ENCODE results near the gene RGP1.

RGP1 gene

DNA sequence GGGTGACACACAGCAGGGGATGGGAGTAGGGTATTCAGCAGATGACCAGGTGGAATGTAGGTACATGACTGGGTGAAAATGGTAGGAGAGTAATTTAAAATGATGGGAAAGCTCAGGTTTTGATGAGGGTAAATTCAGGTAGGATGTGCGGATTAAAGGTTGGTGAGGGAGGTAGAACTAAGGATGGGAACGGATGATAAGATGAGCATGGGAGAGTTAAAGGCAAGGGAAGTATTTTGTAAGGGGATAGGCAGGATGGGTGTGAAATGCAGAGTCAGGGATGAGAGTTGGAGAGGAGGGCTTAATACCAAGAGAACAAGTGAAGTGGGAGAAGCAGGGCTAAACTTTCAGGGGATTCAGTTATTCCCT lies 18.6 kb upstream of the RGP1 start:
- peaks cover 17% of the 10 kb centered on the region for H3F3A ChIP-seq (ENCODE audit: low read depth)
- peaks cover 75% of the 10 kb centered on the region for H3K79me2 ChIP-seq (ENCODE audit: insufficient read depth, low read length)

DNA sequence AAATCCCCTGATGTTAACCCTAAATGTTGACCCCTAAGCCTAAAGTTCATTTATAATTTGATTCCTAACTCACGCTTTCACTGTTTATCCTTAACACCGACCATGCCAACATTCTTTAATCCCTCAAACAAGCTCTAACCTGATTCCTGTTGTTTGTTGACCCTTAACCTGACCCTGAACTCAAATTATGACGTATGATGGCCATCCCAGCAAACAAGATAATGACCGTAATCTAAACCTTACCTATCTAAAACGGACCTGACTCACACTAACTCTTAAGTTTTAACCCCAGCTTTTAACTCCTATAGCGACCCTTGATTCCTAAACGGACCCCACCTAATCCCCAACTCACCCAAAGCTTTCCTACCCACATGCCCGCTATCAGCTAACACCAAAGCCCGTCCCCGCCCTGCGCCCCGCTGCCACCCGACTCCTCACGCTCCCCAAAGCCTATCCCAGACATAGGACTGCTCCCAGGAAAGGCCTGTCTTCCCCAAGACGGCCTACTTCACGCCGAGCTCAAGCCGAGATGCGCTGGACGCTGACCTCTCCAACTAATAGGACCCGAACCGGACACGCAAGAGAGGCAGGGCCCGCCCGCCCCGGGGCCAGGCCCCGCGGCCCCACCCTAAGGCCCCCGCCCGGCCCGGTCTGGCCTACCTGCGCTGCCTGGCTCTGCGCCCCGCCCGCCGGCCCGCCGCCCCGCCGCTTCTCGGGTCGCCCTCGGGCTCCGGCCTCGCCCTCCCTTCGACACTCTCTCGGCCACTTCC lies 17.5 kb upstream of the RGP1 start:
- H3K4me2 ChIP-seq (ENCODE audit: low read depth, low read length, poor library complexity, severe bottlenecking), result peak overlapping the region; percentile 99
- peak overlapping the region; percentile 58; the same call in 1 of the 2 replicates for H2AFZ ChIP-seq (ENCODE audit: low read length)
- peak overlapping the region; percentile 92 for H3K9ac ChIP-seq (ENCODE audit: low read depth, low read length, poor library complexity, severe bottlenecking)
- H3K9me2 ChIP-seq (replicated peaks; ENCODE audit: low read depth, low read length), result no peaks in the 10 kb centered on the region
- peaks cover 66% of the 10 kb centered on the region for H3K79me2 ChIP-seq (ENCODE audit: insufficient read depth, low read length)
- peaks cover 54% of the 10 kb centered on the region for H3K4me1 ChIP-seq (ENCODE audit: insufficient read depth, low read length, poor library complexity, severe bottlenecking)
- H3F3A ChIP-seq (ENCODE audit: low read depth), result peaks cover 17% of the 10 kb centered on the region
- H4K20me1 ChIP-seq (ENCODE audit: insufficient read depth, low read length, poor library complexity, severe bottlenecking), result peaks cover 31% of the 10 kb centered on the region
- no peaks in the 10 kb centered on the region for H3K27me3 ChIP-seq (ENCODE audit: insufficient read depth, low read length, poor library complexity, severe bottlenecking)
- H3K9me3 ChIP-seq (ENCODE audit: insufficient read depth, low read depth, low read length), result no peaks in the 10 kb centered on the region
- TF ChIP-seq, protein P1, sequence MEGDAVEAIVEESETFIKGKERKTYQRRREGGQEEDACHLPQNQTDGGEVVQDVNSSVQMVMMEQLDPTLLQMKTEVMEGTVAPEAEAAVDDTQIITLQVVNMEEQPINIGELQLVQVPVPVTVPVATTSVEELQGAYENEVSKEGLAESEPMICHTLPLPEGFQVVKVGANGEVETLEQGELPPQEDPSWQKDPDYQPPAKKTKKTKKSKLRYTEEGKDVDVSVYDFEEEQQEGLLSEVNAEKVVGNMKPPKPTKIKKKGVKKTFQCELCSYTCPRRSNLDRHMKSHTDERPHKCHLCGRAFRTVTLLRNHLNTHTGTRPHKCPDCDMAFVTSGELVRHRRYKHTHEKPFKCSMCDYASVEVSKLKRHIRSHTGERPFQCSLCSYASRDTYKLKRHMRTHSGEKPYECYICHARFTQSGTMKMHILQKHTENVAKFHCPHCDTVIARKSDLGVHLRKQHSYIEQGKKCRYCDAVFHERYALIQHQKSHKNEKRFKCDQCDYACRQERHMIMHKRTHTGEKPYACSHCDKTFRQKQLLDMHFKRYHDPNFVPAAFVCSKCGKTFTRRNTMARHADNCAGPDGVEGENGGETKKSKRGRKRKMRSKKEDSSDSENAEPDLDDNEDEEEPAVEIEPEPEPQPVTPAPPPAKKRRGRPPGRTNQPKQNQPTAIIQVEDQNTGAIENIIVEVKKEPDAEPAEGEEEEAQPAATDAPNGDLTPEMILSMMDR (conservative IDR thresholded peaks at IDR 0.05; ENCODE audit: low read length), result no peak
- no peak for TF ChIP-seq EZH2phosphoT487 (IDR thresholded peaks at IDR 0.05; ENCODE audit: borderline replicate concordance)
- peaks cover 15% of the 10 kb centered on the region; the same call in 1 of the 2 replicates for H3K36me3 ChIP-seq (ENCODE audit: insufficient read depth, low read length)
- peak overlapping the region; percentile 81 for H3K4me3 ChIP-seq (ENCODE audit: low read length, poor library complexity, severe bottlenecking)

More for the DNA sequence above, 18.6 kb upstream of the RGP1 start:
- TF ChIP-seq, protein P1 (conservative IDR thresholded peaks at IDR 0.05; ENCODE audit: low read length), result no peak
- no peak for TF ChIP-seq EZH2phosphoT487 (IDR thresholded peaks at IDR 0.05; ENCODE audit: borderline replicate concordance)
- Histone ChIP-seq H3K9ac (ENCODE audit: low read depth, low read length, poor library complexity, severe bottlenecking) (peak overlapping the region; percentile 92), H3K4me2 (ENCODE audit: low read depth, low read length, poor library complexity, severe bottlenecking) (peak overlapping the region; percentile 99), H3K36me3 (ENCODE audit: insufficient read depth, low read length) (peaks cover 8% of the 10 kb centered on the region; the same call in 1 of the 2 replicates), H3K9me2 (replicated peaks; ENCODE audit: low read depth, low read length) (no peaks in the 10 kb centered on the region), H2AFZ (ENCODE audit: low read length) (no peak overlapping the region), H3K4me1 (ENCODE audit: insufficient read depth, low read length, poor library complexity, severe bottlenecking) (peaks cover 56% of the 10 kb centered on the region), H3K27me3 (ENCODE audit: insufficient read depth, low read length, poor library complexity, severe bottlenecking) (no peaks in the 10 kb centered on the region), H3K9me3 (ENCODE audit: insufficient read depth, low read depth, low read length) (no peaks in the 10 kb centered on the region), H3K4me3 (ENCODE audit: low read length, poor library complexity, severe bottlenecking) (peak overlapping the region; percentile 81), H4K20me1 (ENCODE audit: insufficient read depth, low read length, poor library complexity, severe bottlenecking) (peaks cover 36% of the 10 kb centered on the region)

DNA sequence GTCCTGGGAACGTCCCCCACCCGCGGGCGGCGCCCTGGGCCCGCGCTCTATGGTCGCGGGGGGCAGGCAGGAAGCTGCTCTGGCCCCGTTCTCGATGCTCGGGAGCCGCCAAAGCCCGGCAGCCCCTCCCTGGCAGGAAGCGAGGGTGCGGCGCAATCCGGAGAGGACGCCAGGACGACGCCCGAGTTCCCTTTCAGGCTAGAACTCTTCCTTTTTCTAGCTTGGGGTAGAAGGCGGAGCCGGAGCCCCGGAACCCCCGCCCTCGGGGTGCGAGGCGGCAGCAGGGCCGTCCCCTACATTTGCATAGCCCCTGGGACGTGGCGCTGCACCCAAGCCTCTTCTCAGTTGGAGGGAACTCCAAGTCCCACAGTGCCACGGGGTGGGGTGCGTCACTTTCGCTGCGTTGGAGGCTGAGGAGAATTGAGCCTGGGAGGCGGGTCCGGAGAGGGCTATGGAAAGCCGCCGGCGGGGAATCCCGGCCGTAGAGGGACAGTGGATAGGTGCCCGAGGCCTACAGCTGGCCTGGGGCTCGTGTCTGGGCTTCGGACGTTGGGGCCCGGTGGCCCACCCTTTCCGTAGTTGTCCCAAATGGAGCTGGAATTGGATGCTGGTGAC lies 16.8 kb upstream of the RGP1 start, which contains the start of the genes CREB3 and TLN1:
CREB3 (plus strand) TSS at position 482 of the 615 bp plus-strand sequence; CDS start at position 589, 107 bp downstream.
TLN1 (minus strand) TSS at position 11 of the 615 bp plus-strand sequence. CDS start 6,501 bp downstream, outside the sequence.
- Histone ChIP-seq H3K4me2 (ENCODE audit: low read depth, low read length, poor library complexity, severe bottlenecking) (peak within 1 kb of the TSS; percentile 99), H3K36me3 (ENCODE audit: insufficient read depth, low read length) (peaks cover 21% of the 10 kb centered on the region; the same call in 1 of the 2 replicates), H3K4me3 (ENCODE audit: low read length, poor library complexity, severe bottlenecking) (peak within 1 kb of the TSS; percentile 81), H4K20me1 (ENCODE audit: insufficient read depth, low read length, poor library complexity, severe bottlenecking) (peaks cover 30% of the 10 kb centered on the region), H3K79me2 (ENCODE audit: insufficient read depth, low read length) (peaks cover 61% of the 10 kb centered on the region), H2AFZ (ENCODE audit: low read length) (peak within 1 kb of the TSS; percentile 76), H3K9ac (ENCODE audit: low read depth, low read length, poor library complexity, severe bottlenecking) (peak within 1 kb of the TSS; percentile 92), H3K27me3 (ENCODE audit: insufficient read depth, low read length, poor library complexity, severe bottlenecking) (no peaks in the 10 kb centered on the region), H3F3A (ENCODE audit: low read depth) (peaks cover 17% of the 10 kb centered on the region), H3K4me1 (ENCODE audit: insufficient read depth, low read length, poor library complexity, severe bottlenecking) (peaks cover 48% of the 10 kb centered on the region), H3K9me3 (ENCODE audit: insufficient read depth, low read depth, low read length) (no peaks in the 10 kb centered on the region), H3K9me2 (replicated peaks; ENCODE audit: low read depth, low read length) (no peaks in the 10 kb centered on the region)
- no peak for TF ChIP-seq EZH2phosphoT487 (IDR thresholded peaks at IDR 0.05; ENCODE audit: borderline replicate concordance)
- TF ChIP-seq, protein P1 (conservative IDR thresholded peaks at IDR 0.05; ENCODE audit: low read length), result peak; percentile 41
